GM21381 (cell line): Measurements from ENCODE around the gene ZMYND19.
"Not testable (repeated sequence)": the region's sequence is repeated elsewhere in the genome, so short reads cannot be mapped to it uniquely, and the experiment has no call there.

Experiments
- ATAC-seq: cut with Tn5 transposase; IDR thresholded peaks from one replicate; pipeline ENCODE4 v1.9.1; 2021; ENCODE audit warnings: mild to moderate bottlenecking, moderate library complexity; ENCODE audit not compliant: unreplicated experiment

Gene ZMYND19

GRCh38 chr9:137614631-137615386 is 24.5 kb upstream of the ZMYND19 start:
- ATAC-seq, result no peak

DNA sequence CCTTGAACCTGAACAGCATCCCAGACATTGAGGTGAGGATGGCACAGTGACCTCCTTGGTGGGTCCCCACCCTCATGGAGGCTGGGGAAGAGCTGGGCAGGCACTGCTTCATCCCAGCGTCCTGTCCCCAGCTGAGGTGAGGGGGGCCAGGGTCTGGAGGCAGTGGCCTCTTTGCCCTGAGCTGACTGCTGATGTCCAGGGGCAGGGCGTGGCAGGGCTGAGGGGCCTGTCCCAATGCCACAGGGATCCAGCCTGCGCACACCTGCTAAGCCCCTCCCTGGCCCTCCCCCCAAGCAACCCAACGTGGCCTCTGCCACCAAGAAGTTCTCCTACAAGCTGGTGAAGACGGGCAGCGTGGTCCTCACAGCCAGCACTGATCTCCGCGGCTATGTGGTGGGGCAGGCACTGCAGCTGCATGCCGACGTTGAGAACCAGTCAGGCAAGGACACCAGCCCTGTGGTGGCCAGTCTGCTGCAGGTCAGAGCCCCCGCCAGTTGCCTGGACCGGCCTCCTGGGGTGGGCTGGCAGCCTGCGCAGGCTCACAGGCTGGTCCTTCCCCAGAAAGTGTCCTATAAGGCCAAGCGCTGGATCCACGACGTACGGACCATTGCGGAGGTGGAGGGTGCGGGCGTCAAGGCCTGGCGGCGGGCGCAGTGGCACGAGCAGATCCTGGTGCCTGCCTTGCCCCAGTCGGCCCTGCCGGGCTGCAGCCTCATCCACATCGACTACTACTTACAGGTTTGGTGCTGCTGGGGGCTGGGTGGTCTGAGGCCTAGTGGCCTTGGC is 23.6 kb upstream of the ZMYND19 start:
- no peak for ATAC-seq

DNA sequence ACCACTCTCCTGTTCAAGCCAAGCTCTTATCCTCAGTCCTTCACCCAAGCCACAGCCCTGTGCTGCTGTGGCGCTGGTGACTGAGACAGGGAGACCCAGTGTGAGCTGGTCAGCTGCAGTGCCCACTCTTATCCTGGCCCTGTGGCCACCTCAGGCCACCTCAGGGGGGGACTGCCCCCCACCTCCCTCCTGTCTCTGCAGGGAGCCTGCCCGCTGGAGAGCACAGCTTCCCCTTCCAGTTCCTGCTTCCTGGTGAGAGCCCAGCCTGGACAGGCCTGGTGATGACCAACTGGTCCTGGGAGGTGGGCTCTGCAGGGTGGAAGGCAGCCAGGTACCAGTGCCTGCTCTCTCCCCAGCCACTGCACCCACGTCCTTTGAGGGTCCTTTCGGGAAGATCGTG is 22.9 kb upstream of the ZMYND19 start:
- no peak for ATAC-seq

GRCh38 chr9:137612741-137613142 is 22.4 kb upstream of the ZMYND19 start:
- ATAC-seq, result no peak

DNA sequence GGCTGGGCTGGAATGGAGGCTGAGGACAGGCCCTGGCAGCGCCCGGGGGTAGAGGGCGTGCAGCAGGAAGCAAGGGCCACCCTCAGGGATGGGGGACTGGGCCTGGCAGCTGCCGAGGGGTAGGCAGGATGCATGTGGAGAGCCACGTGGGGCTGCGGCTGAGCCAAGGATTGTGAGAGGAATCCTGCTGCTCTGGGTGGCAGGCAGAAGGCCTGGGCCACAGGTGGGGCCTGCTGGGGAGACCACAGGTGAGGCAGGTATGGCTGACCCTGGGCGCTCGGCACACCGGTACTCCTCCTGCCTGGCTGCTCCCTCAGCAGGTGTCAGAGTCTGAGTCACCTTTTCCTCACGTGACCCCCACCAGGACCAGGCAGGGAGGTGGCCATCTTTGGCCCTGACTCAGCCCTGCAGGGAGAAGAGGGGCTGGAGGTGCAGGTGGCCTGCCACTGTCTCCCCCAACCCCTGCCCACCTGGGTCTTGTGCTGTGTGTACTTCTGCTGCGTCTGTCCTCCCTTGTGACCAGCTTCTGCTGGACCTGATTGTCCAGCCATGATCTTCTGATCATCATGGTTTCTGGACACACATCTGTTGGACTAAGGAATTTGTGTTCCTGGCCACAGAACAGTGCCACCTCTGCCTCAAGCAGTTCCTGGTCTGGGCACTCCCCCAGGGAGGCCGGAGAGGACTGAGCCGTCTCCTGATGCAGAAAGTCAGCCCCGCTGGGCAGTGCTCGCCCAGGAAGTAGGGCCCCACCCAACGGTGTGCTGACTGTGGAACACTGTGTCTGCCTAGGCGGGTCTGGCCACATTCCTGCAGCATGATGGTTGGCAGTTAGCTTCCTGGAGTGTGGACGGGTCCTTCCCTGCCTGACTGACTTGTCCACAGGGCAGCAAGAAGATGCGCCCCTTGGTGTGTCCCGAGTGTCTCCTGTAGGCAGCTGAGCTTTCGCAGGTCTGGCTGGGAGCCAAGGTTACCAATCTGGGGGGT is 21.6 kb upstream of the ZMYND19 start:
- no peak for ATAC-seq

- ATAC-seq, result no peak
These were observed 20.6 kb upstream of the ZMYND19 start for GRCh38 chr9:137610944-137611343.

DNA sequence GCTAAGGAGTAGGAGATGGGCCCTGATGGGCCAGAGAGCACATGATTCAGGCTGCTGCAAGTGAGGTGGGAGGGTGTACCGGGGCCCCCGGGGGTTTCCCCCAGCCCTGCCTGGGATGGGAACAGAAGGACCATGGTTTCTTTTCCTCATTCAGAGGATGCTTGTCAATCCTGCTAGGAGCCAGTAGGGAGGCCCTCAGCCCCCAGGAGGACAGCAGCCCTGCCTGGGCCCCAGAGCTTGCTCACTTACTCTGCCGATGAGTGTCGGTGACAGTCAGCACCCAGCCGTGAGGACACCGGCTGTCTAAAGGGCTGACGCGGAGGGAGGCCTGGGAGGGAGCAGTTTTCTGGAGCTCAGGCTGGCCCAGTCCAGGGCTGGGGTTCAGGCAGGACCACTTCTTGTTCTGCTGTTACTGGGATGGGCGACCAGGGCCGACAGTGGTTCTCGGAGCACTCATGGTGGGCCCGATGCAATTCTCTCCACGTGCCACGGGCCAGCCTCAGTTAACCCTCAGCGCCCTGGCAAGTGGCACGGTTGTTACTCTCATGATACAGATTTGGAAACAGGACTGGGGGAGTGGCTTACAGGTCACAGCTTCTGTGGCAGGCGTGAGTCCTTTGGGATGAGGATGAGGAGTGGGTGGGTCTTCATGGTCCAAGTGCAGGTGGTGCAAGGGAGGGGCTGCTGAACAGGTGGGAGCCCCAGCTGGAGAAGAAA is 17.0 kb upstream of the ZMYND19 start:
- ATAC-seq, result no peak

DNA sequence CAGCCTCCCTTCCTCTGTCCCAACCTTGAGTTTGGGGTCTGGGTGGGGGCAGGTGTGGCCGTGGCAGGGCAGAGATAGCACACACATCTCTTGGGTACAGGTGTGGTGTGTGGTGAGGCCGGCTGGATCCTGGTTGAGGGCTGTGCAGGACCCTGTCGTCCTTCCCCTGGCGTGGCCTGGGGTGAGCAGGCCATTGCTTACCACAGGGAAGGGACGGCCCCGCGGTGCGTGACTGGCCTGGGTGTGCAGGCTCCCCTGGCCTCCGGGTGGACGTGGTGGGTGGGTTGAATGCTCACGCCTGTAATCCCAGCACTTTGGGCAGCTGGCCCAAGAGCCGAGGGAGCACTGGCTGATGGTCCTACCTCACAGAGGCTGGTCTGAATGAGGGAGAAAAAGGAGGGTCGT is 16.4 kb upstream of the ZMYND19 start:
- no peak for ATAC-seq

GRCh38 chr9:137606005-137606621 is 15.8 kb upstream of the ZMYND19 start:
- peak; percentile 9 for ATAC-seq

DNA sequence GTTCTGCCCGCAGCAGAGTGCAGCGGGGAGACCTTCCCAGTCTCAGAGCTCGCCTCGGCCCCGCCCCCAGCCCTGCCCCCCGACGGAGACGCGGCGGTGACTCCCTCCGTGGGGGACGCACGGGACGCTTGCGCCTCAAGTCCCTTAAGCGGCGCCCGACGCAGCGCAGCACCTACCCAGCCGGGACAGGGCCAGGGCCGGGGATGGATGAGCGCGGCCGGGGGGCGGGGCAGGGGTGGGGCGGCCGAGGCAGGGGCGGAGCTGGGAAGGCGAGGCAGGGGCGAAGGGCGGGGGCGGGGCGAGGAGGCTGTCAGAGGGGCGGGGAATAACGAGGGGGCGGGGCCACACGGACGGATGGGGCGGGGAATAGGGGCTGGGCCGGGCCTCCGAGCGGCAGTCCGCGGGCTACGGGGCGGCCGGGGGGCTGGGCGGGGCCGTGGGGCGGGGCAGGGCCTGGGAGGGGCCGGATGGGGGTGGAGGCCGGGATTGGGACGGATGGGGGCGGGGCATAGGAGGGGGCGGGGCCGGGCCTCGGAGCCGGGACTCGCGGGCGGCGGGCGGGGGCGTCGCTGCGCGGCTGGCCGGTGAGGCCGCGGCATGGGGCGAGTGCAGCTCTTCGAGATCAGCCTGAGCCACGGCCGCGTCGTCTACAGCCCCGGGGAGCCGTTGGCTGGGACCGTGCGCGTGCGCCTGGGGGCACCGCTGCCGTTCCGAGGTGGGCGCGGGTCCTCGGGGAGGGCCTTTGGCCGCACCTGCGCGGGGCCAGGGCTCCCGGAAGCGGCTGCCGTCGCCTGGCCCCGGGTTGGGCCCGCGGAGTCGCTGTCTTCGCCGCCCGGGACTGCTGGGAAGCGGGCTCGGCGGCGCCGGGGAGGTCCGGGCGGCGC is 15.1 kb upstream of the ZMYND19 start, which contains the start of gene ARRDC1:
TSS of gene ARRDC1 (plus strand) at position 566 of the 884 bp plus-strand sequence. CDS start at position 598, 32 bp downstream.
- ATAC-seq, result peak; percentile 80

- no peak for ATAC-seq
These were observed 14.2 kb upstream of the ZMYND19 start for GRCh38 chr9:137604345-137605086.

- no peak for ATAC-seq
These were observed 13.6 kb upstream of the ZMYND19 start for GRCh38 chr9:137603879-137604278.

DNA sequence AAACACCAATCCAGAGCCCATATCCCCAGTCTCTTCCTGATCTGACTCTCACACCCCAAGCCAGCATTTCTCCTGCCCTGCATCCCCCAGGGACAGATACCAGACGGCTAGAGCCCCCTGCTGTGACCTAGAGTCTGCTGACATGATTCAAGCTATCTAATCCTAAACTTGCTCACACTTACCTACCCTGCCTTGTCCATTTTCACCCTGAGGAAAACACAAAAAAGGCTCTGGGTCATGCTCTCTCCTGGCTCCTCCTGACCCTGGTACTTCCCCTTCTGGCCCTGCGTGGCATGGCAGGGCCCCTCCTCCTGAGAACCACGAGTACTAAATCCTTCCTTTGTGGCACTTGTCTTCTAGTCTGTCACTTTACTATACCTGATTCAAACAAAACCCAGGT is 12.3 kb upstream of the ZMYND19 start:
- ATAC-seq, result no peak

- ATAC-seq, result no peak
These were observed 8.6 kb upstream of the ZMYND19 start for GRCh38 chr9:137598943-137599342.

DNA sequence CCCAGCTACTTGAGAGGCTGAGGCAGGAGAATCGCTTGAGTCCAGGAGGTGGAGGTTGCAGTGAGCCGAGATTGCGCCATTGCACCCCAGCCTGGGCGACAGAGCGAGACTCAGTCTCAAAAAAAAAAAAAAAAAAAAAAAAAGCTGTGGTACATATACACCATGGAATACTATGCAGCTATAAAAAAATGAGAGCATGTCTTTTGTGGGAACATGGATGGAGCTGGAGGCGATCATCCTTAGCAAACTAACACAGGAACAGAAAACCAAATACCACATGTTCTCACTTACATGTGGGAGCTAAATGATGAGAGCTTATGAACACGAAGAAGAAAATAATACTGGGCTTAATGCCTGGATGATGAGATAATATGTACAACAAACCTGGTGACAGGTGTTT is 6.3 kb upstream of the ZMYND19 start:
- not testable (repeated sequence) for ATAC-seq

- ATAC-seq, result no peak
These were observed 2.9 kb upstream of the ZMYND19 start for GRCh38 chr9:137593176-137593575.

GRCh38 chr9:137592767-137593166 is 2.5 kb upstream of the ZMYND19 start:
- ATAC-seq, result no peak

- ATAC-seq, result no peak
These were observed 216 bp downstream of the ZMYND19 start for GRCh38 chr9:137590123-137590468.
